Measurements from ENCODE around the gene MCOLN3.
A peak's percentile ranks its signal among the peaks of the same experiment; 100 is the strongest.
"Not testable (repeated sequence)": the region's sequence is repeated elsewhere in the genome, so short reads cannot be mapped to it uniquely, and the experiment has no call there.

The MCOLN3 gene

DNA sequence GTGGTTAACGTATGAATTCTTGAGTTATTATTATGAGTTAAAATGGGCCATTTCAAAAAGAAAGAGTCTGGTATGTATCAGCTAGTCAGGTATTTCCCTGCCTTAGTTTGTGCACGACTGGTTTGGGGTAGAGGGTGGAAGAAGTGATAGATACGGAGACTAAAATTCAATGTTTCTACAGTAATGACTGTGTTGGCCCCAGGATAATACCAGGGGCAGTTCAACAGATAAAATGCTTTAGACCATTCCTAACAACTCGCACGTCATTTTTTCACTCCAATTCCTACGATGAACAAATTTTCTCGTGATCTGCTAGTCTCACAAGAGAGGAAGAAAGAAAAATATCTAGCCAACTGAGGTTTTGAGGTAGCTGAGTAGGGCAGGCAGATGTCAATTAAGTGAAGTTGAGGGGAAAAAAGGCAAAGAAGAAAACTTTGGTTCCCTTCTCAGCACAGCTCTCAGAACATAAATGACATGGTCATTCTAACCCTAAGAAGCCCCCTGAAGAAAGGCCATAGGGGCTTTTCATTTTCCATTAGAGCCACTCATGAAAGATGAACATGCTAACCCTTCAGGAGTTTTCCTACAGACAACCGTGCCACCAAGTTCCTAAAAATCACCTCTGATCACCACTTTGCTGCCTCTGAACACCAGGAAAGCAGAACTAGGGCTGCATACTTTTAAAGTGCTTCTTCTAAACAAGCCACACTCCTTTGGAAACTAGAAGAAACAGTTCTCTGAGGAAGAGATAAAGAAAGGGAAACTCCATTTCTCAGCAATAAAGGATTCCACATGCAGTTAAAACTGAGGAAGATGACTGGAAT, 57.0 kb downstream of the MCOLN3 start:
- no peak for DNase-seq (ENCODE audit: low read depth)

DNA sequence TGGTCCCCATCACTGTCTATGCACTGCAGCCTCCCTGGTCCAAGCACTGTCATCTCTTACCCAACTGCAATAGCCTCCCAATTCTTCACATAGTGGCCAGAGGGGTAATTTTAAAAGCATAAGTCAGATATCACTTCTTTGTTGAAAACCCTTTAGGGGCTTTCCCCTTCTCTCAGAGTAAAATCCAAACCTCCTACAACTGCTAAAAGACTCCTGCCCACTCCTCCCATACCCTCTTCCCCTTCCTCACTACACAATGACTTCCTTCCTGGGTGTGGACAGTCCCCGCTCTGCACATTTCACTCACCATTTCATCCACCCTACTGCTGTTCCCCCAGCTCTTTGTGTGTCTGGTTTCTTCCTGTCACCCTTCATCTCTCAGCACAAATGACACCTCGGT, 59.7 kb downstream of the MCOLN3 start:
- DNase-seq (ENCODE audit: low read depth), result no peak

DNA sequence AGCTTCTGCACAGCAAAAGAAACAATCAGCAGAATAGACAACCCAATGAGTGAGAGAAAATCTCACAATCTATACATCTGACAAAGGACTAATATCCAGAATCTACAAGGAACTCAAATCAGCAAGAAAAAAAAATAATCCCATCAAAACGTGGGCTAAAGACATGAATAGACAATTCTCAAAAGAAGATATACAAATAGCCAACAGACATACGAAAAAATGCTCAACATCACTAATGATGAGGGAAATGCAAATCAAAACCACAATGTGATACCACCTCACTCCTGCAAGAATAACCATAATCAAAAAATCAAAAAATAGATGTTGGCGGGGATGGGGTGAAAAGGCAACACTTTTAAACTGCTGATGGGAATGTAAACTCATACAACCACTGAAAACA, 61.7 kb downstream of the MCOLN3 start:
- not testable (repeated sequence) for DNase-seq (ENCODE audit: low read depth)

DNA sequence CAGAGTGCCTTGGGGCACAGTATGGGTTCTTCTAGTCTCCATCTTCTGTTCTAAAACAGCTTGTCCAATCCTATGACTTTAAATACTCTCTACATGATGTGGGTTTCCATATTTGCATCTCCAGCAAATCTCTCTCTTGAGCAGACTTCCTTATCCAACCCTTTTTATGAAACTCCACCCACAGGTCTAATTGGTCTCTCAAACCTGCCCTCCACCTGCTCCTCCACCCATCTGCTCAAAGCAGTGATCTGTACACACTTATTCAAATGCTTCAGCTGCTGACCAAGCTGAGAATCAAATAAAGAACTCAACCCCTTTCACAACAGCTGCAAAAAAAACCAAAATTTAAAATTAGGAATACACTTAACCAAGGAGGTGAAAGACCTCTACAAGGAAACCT, 62.9 kb downstream of the MCOLN3 start:
- no peak for DNase-seq (ENCODE audit: low read depth)

DNA sequence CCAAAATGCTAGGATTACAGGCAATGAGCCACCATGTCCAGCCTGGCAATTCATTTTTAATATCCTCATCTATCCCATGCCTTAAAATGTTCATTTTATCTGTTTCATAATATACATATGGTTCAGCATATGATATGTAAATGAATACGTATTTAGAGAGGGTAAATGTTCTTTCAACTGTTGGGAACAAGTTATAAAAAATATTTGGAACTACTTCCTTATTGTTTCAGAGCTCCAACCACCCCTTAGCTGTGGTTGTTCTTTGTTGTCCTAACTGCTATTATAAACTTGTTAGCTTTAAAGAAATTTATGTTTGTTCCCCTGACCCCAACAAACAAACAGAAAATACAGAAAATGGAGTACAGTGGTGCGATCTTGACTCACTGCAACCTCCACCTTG, 65.9 kb downstream of the MCOLN3 start:
- no peak for DNase-seq (ENCODE audit: low read depth)

DNA sequence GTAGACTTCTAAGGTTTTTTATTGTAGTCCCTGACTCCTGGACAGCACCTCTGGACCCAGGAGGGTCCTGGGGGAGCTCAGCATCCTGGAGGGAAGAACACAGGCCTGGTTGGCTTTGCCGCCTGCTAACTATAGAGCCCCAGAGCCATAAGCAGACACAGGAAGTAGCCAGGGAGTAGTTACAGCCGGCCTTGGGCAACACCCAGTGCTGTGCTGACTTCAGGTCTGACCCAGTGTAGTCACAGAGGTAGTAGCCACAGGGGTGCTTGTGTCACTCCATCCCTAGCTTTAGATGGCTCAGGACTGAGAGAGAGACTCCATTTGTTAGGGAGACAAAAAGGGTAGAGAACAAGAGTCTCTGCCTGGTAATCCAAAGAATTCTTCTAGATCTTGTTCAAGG, 73.3 kb downstream of the MCOLN3 start:
- no peak for DNase-seq (ENCODE audit: low read depth)

DNA sequence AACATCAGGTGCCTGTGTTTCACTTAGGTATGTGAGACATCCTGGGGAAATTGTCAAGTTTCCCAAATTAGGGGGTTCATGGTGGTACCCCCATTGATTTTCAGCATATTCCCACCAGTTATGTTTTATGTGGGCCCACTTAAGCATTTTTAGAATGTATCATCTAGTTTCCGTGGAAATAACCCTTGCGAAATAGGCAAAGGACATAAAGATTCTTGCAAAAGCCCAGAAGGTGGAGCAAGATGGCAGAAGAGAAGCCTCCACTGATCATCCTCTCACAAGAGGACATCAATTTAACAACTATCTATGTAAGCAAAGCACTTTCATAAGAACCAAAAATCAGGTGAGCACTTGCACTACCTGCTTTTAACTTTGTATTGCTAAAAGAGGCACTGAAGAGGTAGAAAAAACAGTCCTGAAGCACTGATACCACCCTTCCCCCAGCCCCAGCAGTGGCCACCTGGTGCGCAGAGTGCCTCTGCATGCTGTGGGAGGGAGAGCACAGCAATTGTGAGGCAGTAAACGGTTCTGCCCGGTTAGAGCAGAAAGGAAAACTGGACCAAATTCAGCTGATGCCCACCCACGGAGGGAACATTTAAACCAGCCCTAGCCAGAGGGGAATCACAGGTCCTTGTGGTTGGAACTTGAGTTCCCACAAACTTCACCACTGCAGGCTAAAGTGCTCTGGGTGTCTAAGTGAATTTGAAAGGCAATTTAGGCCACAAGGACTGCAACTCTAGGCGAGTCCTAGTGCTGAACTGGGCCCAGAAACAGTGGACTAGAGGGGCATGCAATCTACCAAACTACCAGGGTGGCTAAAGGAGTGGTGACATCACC, 74.6 kb downstream of the MCOLN3 start:
- no peak for DNase-seq (ENCODE audit: low read depth)

DNA sequence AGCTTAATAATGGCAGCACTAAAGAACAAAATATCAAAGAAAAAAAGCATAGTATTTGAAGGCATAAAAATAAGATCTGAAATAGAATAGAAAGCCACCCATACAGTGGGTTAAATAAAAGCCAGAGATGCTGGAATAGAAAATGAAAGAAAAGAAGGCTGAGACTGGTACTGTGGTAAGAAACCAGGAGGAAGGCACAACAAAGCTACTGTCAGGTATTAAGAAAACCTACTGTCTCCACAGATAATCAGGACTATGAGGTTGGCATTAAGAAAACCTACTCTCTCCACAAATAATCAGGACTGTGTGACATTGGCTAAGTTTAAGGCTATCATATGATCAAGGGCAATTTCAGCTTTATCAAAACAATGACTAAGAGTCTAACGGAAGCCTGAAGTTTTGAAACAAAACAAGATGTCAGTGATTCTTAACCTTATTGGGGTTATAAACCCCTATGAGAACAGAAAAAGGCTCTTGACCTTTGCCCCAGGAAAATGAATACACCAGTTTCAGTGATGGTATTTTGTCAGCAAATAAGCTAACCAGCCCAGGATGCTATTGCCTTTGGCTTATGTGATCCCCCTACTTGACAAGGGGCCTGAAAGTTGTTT, 75.8 kb downstream of the MCOLN3 start:
- DNase-seq (ENCODE audit: low read depth), result peak; percentile 33

DNA sequence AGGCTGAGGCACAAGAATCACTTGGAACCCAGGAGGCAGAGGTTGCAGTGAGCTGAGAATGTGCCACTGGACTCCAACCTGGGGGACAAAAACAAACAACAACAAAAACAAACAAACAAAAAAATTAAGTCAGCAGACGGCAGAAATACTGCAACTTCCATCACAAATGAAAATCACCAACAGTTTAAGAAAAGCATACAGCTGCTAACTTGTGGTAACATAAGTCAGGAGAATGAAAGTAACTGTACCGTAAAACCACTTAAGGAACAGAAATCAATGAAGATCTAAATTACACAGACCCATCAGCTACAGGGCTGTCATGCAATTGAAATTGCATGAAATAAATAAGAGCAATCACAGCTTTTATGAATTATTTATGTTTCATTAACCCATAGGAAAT, 76.3 kb downstream of the MCOLN3 start:
- no peak for DNase-seq (ENCODE audit: low read depth)

DNA sequence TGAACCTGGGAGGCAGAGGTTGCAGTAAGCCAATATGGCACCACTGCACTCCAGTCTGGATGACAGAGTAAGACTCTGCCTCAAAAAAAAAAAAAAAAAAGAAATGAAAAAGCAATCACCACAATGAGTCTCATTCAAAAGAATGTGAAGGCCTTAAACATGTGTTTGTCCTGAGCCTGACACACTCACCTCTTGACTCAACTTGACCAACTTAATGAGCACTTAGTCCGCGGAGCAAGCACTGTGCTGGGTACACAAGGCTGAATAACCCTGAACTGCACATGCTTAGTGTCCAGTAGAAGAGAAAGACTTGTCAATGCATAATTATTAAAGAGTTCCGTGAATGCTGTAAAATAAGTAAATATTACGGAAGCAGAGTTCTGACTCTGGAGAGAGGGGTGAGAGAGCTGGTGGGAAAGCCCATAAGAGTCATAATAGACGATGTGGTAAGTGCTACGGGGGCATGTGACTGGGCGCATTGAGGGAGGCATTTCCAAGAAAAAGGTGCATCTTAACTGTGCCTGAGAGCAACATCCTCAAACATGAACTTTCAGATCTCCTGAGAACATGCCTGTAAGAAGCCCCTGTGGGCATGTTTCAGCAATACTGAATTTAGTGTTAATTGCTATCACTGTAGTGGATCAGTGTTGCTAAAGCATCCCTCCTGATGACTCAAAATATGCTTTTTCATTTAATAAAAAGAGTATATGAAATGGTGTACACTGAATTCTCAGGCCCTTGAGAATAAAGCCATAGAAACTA, 78.6 kb downstream of the MCOLN3 start:
- no peak for DNase-seq (ENCODE audit: low read depth)

DNA sequence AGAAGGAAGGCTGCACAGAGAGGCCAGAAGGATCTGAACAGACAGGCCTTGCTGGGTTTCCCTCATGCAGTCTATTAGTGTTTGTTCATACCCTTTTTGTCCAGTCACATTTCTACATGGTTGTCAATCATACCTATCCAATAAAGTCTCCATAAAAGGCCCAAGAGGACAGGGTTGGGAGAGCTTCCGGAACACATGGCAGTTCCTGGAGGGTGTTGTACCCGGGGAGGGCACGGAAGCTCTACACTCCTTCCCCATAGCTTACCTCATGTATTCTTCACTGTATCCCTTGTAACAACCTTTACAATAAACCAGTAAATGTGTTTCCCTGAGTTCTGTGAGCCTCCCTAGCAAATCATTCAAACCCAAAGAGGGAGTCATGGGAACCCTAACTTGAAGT, 79.4 kb downstream of the MCOLN3 start:
- no peak for DNase-seq (ENCODE audit: low read depth)

DNA sequence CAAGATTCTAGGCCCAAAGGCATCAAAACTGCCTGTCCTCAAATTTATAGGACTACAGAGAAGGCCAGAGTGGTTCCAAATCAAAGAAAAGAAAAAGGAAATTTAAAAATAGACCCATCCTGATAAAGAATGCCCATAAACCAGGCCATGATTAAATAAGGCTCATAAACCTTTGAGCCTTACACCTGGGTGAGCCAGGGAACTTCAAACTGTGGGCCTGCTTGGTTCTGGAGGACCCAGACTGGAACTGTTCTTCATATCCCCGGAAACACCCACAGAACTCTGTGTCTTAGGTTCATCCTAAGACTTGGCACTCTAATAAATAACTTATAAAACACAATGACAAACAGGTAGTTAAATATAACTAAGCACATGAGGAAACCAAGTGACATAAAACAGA, 80.2 kb downstream of the MCOLN3 start:
- no peak for DNase-seq (ENCODE audit: low read depth)

Measured in stromal cell of bone marrow (primary cell).